Kidney (tissue), 14 donors: ENCODE results near the gene CMAS. TPM values are rescaled to one million over a fixed set of nuclear protein-coding genes. Genes with fewer than 3 reads are reported as not detected.
"Not testable (repeated sequence)": the region's sequence is repeated elsewhere in the genome, so short reads cannot be mapped to it uniquely, and the experiment has no call there.

Source experiments
- DNase-seq, 5 donors: peaks; one replicate each; pipeline ENCODE4 v3.0.0-alpha.2; 2013 to 2020
- FAIRE-seq: peaks from 2 replicates; lab custom pipeline; 2012; peaks lifted over from hg19 to GRCh38; lab: Jason Lieb, UNC
- H3K27ac ChIP-seq, 2 donors: one replicate each; pipeline ENCODE4 v1.7.0; 2013; ENCODE audit warnings: low read depth in 2 of 2, low read length in 2 of 2, inconsistent platforms in 1 of 2
- H3K27me3 ChIP-seq: one replicate; pipeline ENCODE4 v1.7.1; 2013; ENCODE audit warnings: low read length, inconsistent platforms; ENCODE audit not compliant: control insufficient read depth, insufficient read depth
- H3K36me3 ChIP-seq, 3 donors: one replicate each; pipeline versions ENCODE4 v1.7.0 to v1.7.1; 2013; ENCODE audit warnings: low read length in 3 of 3, control low read depth in 1 of 3, inconsistent platforms in 1 of 3; ENCODE audit not compliant: insufficient read depth in 3 of 3, control insufficient read depth in 2 of 3
- H3K4me1 ChIP-seq, 3 donors: one replicate each; pipeline versions ENCODE4 v1.7.0 to v1.7.1; 2013; ENCODE audit warnings: low read length in 3 of 3, inconsistent platforms in 1 of 3, low read depth in 1 of 3; ENCODE audit not compliant: control insufficient read depth in 2 of 3, insufficient read depth in 2 of 3
- H3K4me3 ChIP-seq, 3 donors: one replicate each; pipeline versions ENCODE4 v1.7.0 to v1.8.1; 2013; ENCODE audit warnings: low read length in 3 of 3, control low read depth in 1 of 3, inconsistent platforms in 1 of 3
- H3K9ac ChIP-seq, 3 donors: one replicate each; pipeline versions ENCODE4 v1.7.0 to v1.7.1; 2013; ENCODE audit warnings: low read length in 3 of 3, control low read depth in 1 of 3, inconsistent platforms in 1 of 3
- H3K9me3 ChIP-seq, 3 donors: one replicate each; pipeline versions ENCODE4 v1.7.0 to v1.7.1; 2013; ENCODE audit warnings: low read length in 3 of 3, control low read depth in 1 of 3, inconsistent platforms in 1 of 3; ENCODE audit not compliant: control insufficient read depth in 2 of 3, insufficient read depth in 1 of 3
- intact Hi-C: fragments of 100-400 bp; cut with DNase I; formaldehyde crosslinking; loops from one replicate; pipeline ENCODE4 v1.11.1; 2022
- polyA plus RNA-seq: library from polyadenylated mRNA; stranded (reverse); fragments of 350-450 nt; fragmentation: Illumina TruSeq; extraction: RNeasy Lipid Tissue Mini Kit (QIAGEN cat#74804); gene quantifications from one replicate; pipeline ENCODE4 v1.2.3, GENCODE V29; 2014; ENCODE audit warnings: low read depth, low replicate concordance; ENCODE audit not compliant: insufficient read depth
- total RNA-seq: library from RNA; stranded (reverse); fragmentation: NEBNext Ultra II Directional; extraction: Animal tissue kit (Norgen Biotek cat#: 25700); gene quantifications from one replicate; pipeline ENCODE4 v1.2.1, GENCODE V29; 2021
- TF ChIP-seq, protein P1 (sequence below): IDR thresholded peaks from 3 replicates; pipeline ENCODE4 v1.5.1; 2012; ENCODE audit warnings: mild to moderate bottlenecking, moderate library complexity, borderline replicate concordance; ENCODE audit not compliant: insufficient read depth; ENCODE audit errors: extremely low read depth
- donor health status: control.
- donor health status: control.
- donor health status: control.
- donor health status: control.
- donor health status: control.
- donor health status: DM: yes; HTN: yes; CAD: no.
- donor health status: Normal renal cell carcinoma (clear cell type).

The CMAS gene
- total and polyA plus RNA-seq, 2 donors from 2014 or later, result 29.2 to 45.2 TPM

- intact Hi-C loops, result no loop called here
- peak in 2 of 5 donors; percentile 5 to 22 for DNase-seq
- no peak overlapping the region for H3K27ac ChIP-seq
- no peak overlapping the region for H3K4me3 ChIP-seq
- no peaks in the 10 kb centered on the region for H3K36me3 ChIP-seq
- H3K4me1 ChIP-seq, result no peaks in the 10 kb centered on the region
- TF ChIP-seq, protein P1, sequence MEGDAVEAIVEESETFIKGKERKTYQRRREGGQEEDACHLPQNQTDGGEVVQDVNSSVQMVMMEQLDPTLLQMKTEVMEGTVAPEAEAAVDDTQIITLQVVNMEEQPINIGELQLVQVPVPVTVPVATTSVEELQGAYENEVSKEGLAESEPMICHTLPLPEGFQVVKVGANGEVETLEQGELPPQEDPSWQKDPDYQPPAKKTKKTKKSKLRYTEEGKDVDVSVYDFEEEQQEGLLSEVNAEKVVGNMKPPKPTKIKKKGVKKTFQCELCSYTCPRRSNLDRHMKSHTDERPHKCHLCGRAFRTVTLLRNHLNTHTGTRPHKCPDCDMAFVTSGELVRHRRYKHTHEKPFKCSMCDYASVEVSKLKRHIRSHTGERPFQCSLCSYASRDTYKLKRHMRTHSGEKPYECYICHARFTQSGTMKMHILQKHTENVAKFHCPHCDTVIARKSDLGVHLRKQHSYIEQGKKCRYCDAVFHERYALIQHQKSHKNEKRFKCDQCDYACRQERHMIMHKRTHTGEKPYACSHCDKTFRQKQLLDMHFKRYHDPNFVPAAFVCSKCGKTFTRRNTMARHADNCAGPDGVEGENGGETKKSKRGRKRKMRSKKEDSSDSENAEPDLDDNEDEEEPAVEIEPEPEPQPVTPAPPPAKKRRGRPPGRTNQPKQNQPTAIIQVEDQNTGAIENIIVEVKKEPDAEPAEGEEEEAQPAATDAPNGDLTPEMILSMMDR, result no peak
- H3K9me3 ChIP-seq, result no peaks in the 10 kb centered on the region
- no peak for FAIRE-seq
- H3K27me3 ChIP-seq, result no peaks in the 10 kb centered on the region
- H3K9ac ChIP-seq, result no peak overlapping the region
Measured at GRCh38 chr12:22014783-22015144, 31.3 kb upstream of the CMAS start.

DNA sequence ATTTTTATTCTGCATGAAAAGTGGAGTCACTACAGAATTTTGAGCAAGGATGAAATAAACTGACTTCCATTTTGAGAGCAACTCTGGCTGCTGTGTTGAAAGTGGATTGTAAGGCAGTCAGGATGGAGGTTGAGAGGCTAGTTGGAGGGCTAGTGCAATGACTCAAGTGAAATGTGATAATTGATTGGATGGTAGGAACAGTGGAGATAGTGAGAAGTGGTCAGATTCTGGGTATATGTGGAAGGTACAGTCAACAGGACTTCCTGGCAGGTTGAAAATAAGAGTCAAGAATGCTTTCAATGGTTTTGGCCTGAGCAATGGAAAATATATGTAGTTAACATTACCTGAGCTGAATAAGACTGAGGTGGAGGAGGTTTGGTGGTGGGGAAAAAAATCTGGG is 29.0 kb upstream of the CMAS start:
- no peak for DNase-seq
- Histone ChIP-seq H3K36me3 (no peaks in the 10 kb centered on the region), H3K4me1 (no peaks in the 10 kb centered on the region), H3K4me3 (no peak overlapping the region), H3K9ac (no peak overlapping the region), H3K27ac (no peak overlapping the region), H3K9me3 (no peaks in the 10 kb centered on the region), H3K27me3 (no peaks in the 10 kb centered on the region)
- intact Hi-C loops, result no loop called here
- TF ChIP-seq, protein P1, result no peak
- FAIRE-seq, result no peak

DNA sequence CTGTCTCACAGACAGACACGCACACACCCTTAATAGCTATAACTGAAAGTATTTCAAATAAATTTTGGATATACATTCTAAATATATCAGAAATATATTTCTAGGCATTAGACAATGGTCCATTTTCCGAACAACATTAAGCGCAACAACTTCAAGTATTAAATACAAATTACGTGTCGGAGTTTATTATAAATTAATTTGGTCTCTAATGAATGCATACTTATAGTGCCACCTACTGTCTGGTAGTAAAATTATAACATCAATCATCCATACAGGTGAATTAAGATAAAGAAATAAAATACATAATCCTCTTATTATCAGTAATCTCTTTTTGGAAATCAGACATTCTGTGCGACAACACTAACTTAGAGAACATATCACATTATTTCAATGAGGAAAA is 27.2 kb upstream of the CMAS start:
- Histone ChIP-seq H3K4me1 (no peaks in the 10 kb centered on the region), H3K4me3 (no peak overlapping the region), H3K27me3 (no peaks in the 10 kb centered on the region), H3K9ac (no peak overlapping the region), H3K36me3 (no peaks in the 10 kb centered on the region), H3K9me3 (peaks cover 0 to 6% (median 0%) of the 10 kb centered on the region in 3 donors), H3K27ac (no peak overlapping the region)
- DNase-seq, result peak in 2 of 5 donors; percentile 12 to 22
- intact Hi-C loops, result no loop called here
- peak; percentile 74 for FAIRE-seq
- TF ChIP-seq, protein P1, result peak; percentile 27

DNA sequence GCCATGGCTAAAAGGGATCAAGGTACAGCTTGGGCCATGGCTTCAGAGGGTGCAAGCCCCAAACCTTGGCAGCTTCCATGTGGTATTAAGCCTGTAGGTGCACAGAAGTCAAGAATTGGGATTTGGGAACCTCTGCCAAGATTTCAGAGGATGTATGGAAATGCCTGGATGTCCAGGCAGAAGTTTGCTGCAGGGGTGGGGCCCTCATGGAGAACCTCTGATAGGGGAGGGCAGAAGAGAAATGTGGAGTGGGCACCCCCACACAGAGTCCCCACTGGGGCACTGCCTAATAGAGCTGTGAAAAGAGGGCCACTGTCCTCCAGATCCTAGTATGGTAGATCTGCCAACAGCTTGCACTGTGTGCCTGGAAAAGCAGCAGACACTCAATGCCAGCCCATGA is 22.5 kb upstream of the CMAS start:
- not testable (repeated sequence) for FAIRE-seq

More for the DNA sequence above, 22.5 kb upstream of the CMAS start:
- H3K4me3 ChIP-seq, H3K27me3 ChIP-seq, H3K9ac ChIP-seq, DNase-seq, H3K27ac ChIP-seq, H3K9me3 ChIP-seq, H3K36me3 ChIP-seq, H3K4me1 ChIP-seq, intact Hi-C loops: not testable (repeated sequence)
